Measurements from ENCODE around the gene MCM5. TPM values are rescaled to one million over a fixed set of nuclear protein-coding genes. Genes with fewer than 3 reads are reported as not detected.
A peak's percentile ranks its signal among the peaks of the same experiment; 100 is the strongest.

The MCM5 gene
- total and polyA plus RNA-seq, 2 of the 13 experiments (the other 11 are each of a cell fraction or from before 2014, with no cell fraction given) = 40.2 to 93.5 TPM

- TF ChIP-seq ARID4A (CRISPR knock-in tag; IDR thresholded peaks at IDR 0.05; ENCODE audit: borderline replicate concordance) (peak; percentile 48; the same call in 1 of the 2 replicates), ZNF292 (CRISPR knock-in tag; IDR thresholded peaks at IDR 0.05; ENCODE audit: borderline replicate concordance, low read depth) (0 out of 2 replicates have a peak, but pooled peaks have one; percentile 25), FOXO1 (CRISPR knock-in tag; IDR thresholded peaks at IDR 0.05) (peak; percentile 56; the same call in 1 of the 2 replicates), HNF4A (CRISPR knock-in tag; IDR thresholded peaks at IDR 0.05) (peak; percentile 4; the same call in 1 of the 2 replicates), HMG20A (CRISPR knock-in tag; IDR thresholded peaks at IDR 0.05; ENCODE audit: borderline replicate concordance) (peak; percentile 85; the same call in 1 of the 2 replicates), SPEN (CRISPR knock-in tag; IDR thresholded peaks at IDR 0.05; ENCODE audit: low read depth) (0 out of 2 replicates have a peak, but pooled peaks have one; percentile 16), FOSL1 (CRISPR knock-in tag; IDR thresholded peaks at IDR 0.05; ENCODE audit: borderline replicate concordance) (peak; percentile 74; the same call in 1 of the 2 replicates), SMAD3 (CRISPR knock-in tag; IDR thresholded peaks at IDR 0.05) (0 out of 2 replicates have a peak, but pooled peaks have one; percentile 57), NR2F6 (IDR thresholded peaks at IDR 0.05) (0 out of 2 replicates have a peak, but pooled peaks have one; percentile 9), NR2F6 (CRISPR knock-in tag; IDR thresholded peaks at IDR 0.05) (peak; percentile 53; the same call in 1 of the 2 replicates), ARID5B (CRISPR knock-in tag; IDR thresholded peaks at IDR 0.05) (peak; percentile 94), ELF3 (CRISPR knock-in tag; IDR thresholded peaks at IDR 0.05) (peak; percentile 74), MIXL1 (CRISPR knock-in tag; IDR thresholded peaks at IDR 0.05) (0 out of 2 replicates have a peak, but pooled peaks have one; percentile 53), PRDM10 (CRISPR knock-in tag; IDR thresholded peaks at IDR 0.05; ENCODE audit: low read depth) (peak; percentile 56; the same call in 1 of the 2 replicates), ZBTB7A (CRISPR knock-in tag; IDR thresholded peaks at IDR 0.05) (peak; percentile 71; the same call in 1 of the 2 replicates), KAT8 (CRISPR knock-in tag; IDR thresholded peaks at IDR 0.05) (peak; percentile 57), SKI (IDR thresholded peaks at IDR 0.05; ENCODE audit: partially characterized antibody) (peak; percentile 86), PITX1 (CRISPR knock-in tag; IDR thresholded peaks at IDR 0.05) (peak; percentile 33; the same call in 1 of the 2 replicates), ZNF121 (CRISPR knock-in tag; IDR thresholded peaks at IDR 0.05) (peak; percentile 68)
Observed at GRCh38 chr22:35364230-35364629, 35.7 kb upstream of the MCM5 start (continued).

Data from HepG2 (cell line).